Stimulated activated naive CD4-positive, alpha-beta T cell treated with Interleukin-2 at 50 U/mL for 16 hours (primary cell): ENCODE data around the gene FNBP1.
"Not testable (repeated sequence)": the region's sequence is repeated elsewhere in the genome, so short reads cannot be mapped to it uniquely, and the experiment has no call there.

Source experiments
- DNase-seq: peaks from one replicate; lab custom pipeline; 2025; lab: John Stamatoyannopoulos, UW

Gene FNBP1

GRCh38 chr9:130021842-130022241 lies 21.1 kb downstream of the FNBP1 start:
- DNase-seq: not testable (repeated sequence)

- no peak for DNase-seq
Measured at GRCh38 chr9:130021123-130021522, 21.9 kb downstream of the FNBP1 start.

- DNase-seq: no peak
Measured at GRCh38 chr9:130020618-130021017, 22.4 kb downstream of the FNBP1 start.

GRCh38 chr9:130018265-130018664 lies 24.7 kb downstream of the FNBP1 start:
- no peak for DNase-seq

- DNase-seq: not testable (repeated sequence)
Measured at GRCh38 chr9:130017510-130017909, 25.5 kb downstream of the FNBP1 start.

- DNase-seq: no peak
Measured at GRCh38 chr9:130017076-130017475, 25.9 kb downstream of the FNBP1 start.

GRCh38 chr9:130015353-130016019 lies 27.5 kb downstream of the FNBP1 start:
- no peak for DNase-seq

GRCh38 chr9:130013326-130013725 lies 29.7 kb downstream of the FNBP1 start:
- no peak for DNase-seq

- DNase-seq: peak; percentile 52
Measured at GRCh38 chr9:130010151-130010988, 32.6 kb downstream of the FNBP1 start.

GRCh38 chr9:130009546-130009945 lies 33.4 kb downstream of the FNBP1 start:
- not testable (repeated sequence) for DNase-seq

GRCh38 chr9:130008538-130008937 lies 34.5 kb downstream of the FNBP1 start:
- no peak for DNase-seq

GRCh38 chr9:130006952-130007351 lies 36.0 kb downstream of the FNBP1 start:
- DNase-seq: not testable (repeated sequence)

GRCh38 chr9:130003943-130004552 lies 38.9 kb downstream of the FNBP1 start:
- DNase-seq: no peak

- no peak for DNase-seq
Measured at GRCh38 chr9:130002320-130002719, 40.7 kb downstream of the FNBP1 start.

GRCh38 chr9:130001190-130001589 lies 41.8 kb downstream of the FNBP1 start:
- no peak for DNase-seq

- DNase-seq: no peak
Measured at GRCh38 chr9:129999141-129999510, 43.9 kb downstream of the FNBP1 start.

- peak; percentile 45 for DNase-seq
Measured at GRCh38 chr9:129998491-129999140, 44.4 kb downstream of the FNBP1 start.

GRCh38 chr9:129997706-129998105 lies 45.3 kb downstream of the FNBP1 start:
- DNase-seq: not testable (repeated sequence)

- no peak for DNase-seq
Measured at GRCh38 chr9:129996161-129996830, 46.7 kb downstream of the FNBP1 start.

- no peak for DNase-seq
Measured at GRCh38 chr9:129995409-129996160, 47.4 kb downstream of the FNBP1 start.

- DNase-seq: no peak
Measured at GRCh38 chr9:129994882-129995281, 48.1 kb downstream of the FNBP1 start.
